Astrocyte (in vitro differentiated cells and primary cell): ENCODE data around the gene TEFM. TPM values are rescaled to one million over a fixed set of nuclear protein-coding genes. Genes with fewer than 3 reads are reported as not detected.

Experiments used
- DNase-seq: peaks from one replicate; pipeline ENCODE4 v3.0.0-alpha.2; 2010; ENCODE audit warnings: low read depth
- FAIRE-seq: peaks from 2 replicates; lab custom pipeline; 2011; peaks lifted over from hg19 to GRCh38; lab: Jason Lieb, UNC
- H2AFZ ChIP-seq: 2 replicates; pipeline ENCODE4 v1.6.0; 2012; ENCODE audit warnings: low read depth, low read length, inconsistent platforms
- H3K27ac ChIP-seq: 2 replicates; pipeline ENCODE4 v1.5.1; 2011; ENCODE audit warnings: low read depth, low read length, inconsistent platforms
- H3K27me3 ChIP-seq: 2 replicates; pipeline ENCODE4 v1.6.0; 2011; ENCODE audit warnings: low read length, inconsistent platforms; ENCODE audit not compliant: insufficient read depth
- H3K36me3 ChIP-seq: 2 replicates; pipeline ENCODE4 v1.5.1; 2011; ENCODE audit warnings: low read length, inconsistent platforms; ENCODE audit not compliant: insufficient read depth
- H3K4me1 ChIP-seq: 2 replicates; pipeline ENCODE4 v1.5.1; 2011; ENCODE audit warnings: low read length, inconsistent platforms; ENCODE audit not compliant: insufficient read depth
- H3K4me2 ChIP-seq: 2 replicates; pipeline ENCODE4 v1.6.0; 2012; ENCODE audit warnings: low read length, inconsistent platforms
- H3K4me3 ChIP-seq: 2 replicates; pipeline ENCODE4 v1.5.1; 2011; ENCODE audit warnings: low read depth, mild to moderate bottlenecking, low read length, inconsistent platforms; ENCODE audit not compliant: insufficient read depth
- H3K79me2 ChIP-seq: 2 replicates; pipeline ENCODE4 v1.6.0; 2012; ENCODE audit warnings: mild to moderate bottlenecking, low read length, inconsistent platforms; ENCODE audit not compliant: insufficient read depth
- H3K9ac ChIP-seq: 2 replicates; pipeline ENCODE4 v1.6.0; 2012; ENCODE audit warnings: mild to moderate bottlenecking, low read length, inconsistent platforms
- H3K9me3 ChIP-seq: 2 replicates; pipeline ENCODE4 v1.5.1; 2012; ENCODE audit warnings: low read depth, mild to moderate bottlenecking, low read length, inconsistent platforms; ENCODE audit not compliant: insufficient read depth
- H4K20me1 ChIP-seq: 2 replicates; pipeline ENCODE4 v1.6.0; 2012; ENCODE audit warnings: low read length, inconsistent platforms; ENCODE audit not compliant: insufficient read depth
- H3K27ac Mint-ChIP-seq: one replicate; pipeline ENCODE4 v1.8.0; 2021; ENCODE audit warnings: mild to moderate bottlenecking, mixed read lengths; ENCODE audit not compliant: unreplicated experiment
- H3K27me3 Mint-ChIP-seq: one replicate; pipeline ENCODE4 v1.8.0; 2021; ENCODE audit warnings: low read depth, mixed read lengths; ENCODE audit not compliant: unreplicated experiment
- H3K36me3 Mint-ChIP-seq: one replicate; pipeline ENCODE4 v1.8.0; 2021; ENCODE audit warnings: low read depth, mixed read lengths; ENCODE audit not compliant: unreplicated experiment
- H3K4me1 Mint-ChIP-seq: one replicate; pipeline ENCODE4 v1.8.0; 2021; ENCODE audit warnings: low read depth, mixed read lengths; ENCODE audit not compliant: unreplicated experiment
- H3K4me3 Mint-ChIP-seq: one replicate; pipeline ENCODE4 v1.8.0; 2021; ENCODE audit warnings: mild to moderate bottlenecking, moderate library complexity, mixed read lengths; ENCODE audit not compliant: unreplicated experiment
- H3K9me3 Mint-ChIP-seq: one replicate; pipeline ENCODE4 v1.8.0; 2021; ENCODE audit warnings: mild to moderate bottlenecking, mixed read lengths; ENCODE audit not compliant: unreplicated experiment
- EZH2 ChIP-seq: IDR thresholded peaks from 2 replicates; pipeline ENCODE4 v1.6.1; 2012; ENCODE audit warnings: mild to moderate bottlenecking, low read length, inconsistent platforms; ENCODE audit not compliant: insufficient read depth
- total RNA-seq: library from RNA; stranded (reverse); gene quantifications from 2 replicates; pipeline ENCODE4 v1.2.1, GENCODE V29; 2021
- TF ChIP-seq, protein P1 (sequence below): IDR thresholded peaks from 2 replicates; pipeline ENCODE4 v1.5.1; 2011; ENCODE audit warnings: low read depth, mild to moderate bottlenecking, inconsistent platforms, low read length, moderate library complexity; ENCODE audit not compliant: insufficient read depth

The TEFM gene
- total RNA-seq, 1 donor from 2014 or later, result 11.5 TPM

DNA sequence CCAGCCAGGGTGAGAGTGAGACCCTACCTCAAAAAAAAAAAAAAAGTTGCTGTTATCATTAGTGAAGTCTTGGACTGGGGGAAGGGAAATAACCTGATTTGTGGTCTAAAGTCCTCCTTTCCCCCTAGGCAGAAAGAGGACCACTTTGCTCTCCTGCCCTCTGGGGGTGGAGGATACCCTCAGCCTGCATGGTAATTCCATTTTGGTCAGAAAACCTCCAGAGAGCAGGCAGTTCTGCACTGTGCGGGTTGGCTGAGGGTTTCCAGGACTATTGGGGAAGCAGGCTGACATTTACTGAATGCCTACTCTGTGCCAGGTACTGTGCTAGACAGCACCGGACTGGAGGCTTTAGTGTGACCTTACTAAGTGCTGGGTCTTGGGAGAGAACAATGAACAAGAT is 18.3 kb upstream of the TEFM start:
- FAIRE-seq (no peak), DNase-seq (no peak)
- Histone ChIP-seq H3K4me3 (no peak overlapping the region), H3K9me3 (no peaks in the 10 kb centered on the region), H3K9ac (no peak overlapping the region), H3K27ac (no peak overlapping the region), H3K4me2 (no peak overlapping the region), H3K27me3 (peaks cover 27% of the 10 kb centered on the region), H3K4me1 (peaks cover 14% of the 10 kb centered on the region), H4K20me1 (no peaks in the 10 kb centered on the region), H3K36me3 (no peaks in the 10 kb centered on the region), H2AFZ (no peak overlapping the region), H3K79me2 (no peaks in the 10 kb centered on the region)
- peaks cover 3% of the 10 kb centered on the region for H3K36me3 Mint-ChIP-seq
- no peak overlapping the region for H3K4me3 Mint-ChIP-seq
- peaks cover 51% of the 10 kb centered on the region for H3K27me3 Mint-ChIP-seq
- H3K27ac Mint-ChIP-seq, result no peak overlapping the region
- peaks cover 2% of the 10 kb centered on the region for H3K4me1 Mint-ChIP-seq
- no peaks in the 10 kb centered on the region for H3K9me3 Mint-ChIP-seq
- TF ChIP-seq, protein P1, sequence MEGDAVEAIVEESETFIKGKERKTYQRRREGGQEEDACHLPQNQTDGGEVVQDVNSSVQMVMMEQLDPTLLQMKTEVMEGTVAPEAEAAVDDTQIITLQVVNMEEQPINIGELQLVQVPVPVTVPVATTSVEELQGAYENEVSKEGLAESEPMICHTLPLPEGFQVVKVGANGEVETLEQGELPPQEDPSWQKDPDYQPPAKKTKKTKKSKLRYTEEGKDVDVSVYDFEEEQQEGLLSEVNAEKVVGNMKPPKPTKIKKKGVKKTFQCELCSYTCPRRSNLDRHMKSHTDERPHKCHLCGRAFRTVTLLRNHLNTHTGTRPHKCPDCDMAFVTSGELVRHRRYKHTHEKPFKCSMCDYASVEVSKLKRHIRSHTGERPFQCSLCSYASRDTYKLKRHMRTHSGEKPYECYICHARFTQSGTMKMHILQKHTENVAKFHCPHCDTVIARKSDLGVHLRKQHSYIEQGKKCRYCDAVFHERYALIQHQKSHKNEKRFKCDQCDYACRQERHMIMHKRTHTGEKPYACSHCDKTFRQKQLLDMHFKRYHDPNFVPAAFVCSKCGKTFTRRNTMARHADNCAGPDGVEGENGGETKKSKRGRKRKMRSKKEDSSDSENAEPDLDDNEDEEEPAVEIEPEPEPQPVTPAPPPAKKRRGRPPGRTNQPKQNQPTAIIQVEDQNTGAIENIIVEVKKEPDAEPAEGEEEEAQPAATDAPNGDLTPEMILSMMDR, result no peak

DNA sequence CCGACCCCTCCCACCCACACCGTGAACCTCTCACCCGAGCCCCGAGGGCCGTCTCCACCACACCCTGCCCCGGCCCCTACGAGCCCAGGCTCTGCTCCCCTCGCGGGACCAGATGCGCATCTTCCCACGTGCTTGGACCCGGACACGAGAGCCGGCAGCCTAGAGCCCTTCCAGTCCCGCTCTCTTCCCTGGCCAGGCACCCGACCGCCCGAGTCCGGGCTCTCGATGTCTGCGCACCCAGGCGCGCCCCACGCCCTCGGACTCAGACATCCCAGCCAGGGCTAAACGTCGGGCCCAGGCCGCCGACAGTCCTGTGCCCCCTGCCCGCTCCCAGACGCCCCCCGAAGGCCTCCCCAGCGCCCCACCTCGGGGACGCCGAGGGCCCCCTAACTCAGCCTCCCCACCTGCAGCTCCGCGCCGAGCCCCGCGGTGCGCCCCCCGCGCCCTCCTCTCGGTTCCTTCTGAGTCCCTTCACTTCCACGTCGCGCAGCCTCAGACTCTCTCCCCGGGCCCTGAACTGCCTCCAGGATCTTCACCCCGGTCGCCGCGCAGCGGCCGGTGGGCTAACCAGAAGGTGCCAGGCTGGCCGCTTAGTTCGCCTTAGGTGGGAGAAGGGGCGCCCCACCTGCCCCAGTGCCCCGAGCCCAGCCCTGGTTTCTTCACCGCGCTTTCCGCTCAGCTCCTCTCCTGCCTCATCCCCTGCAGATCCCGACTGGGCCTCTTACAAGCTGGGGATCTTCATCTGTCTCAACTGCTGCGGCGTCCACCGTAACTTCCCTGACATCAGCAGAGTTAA is 16.4 kb upstream of the TEFM start:
- Histone ChIP-seq H3K4me1 (peaks cover 14% of the 10 kb centered on the region), H3K9me3 (no peaks in the 10 kb centered on the region), H3K9ac (no peak overlapping the region), H3K4me3 (no peak overlapping the region), H3K4me2 (peak overlapping the region; percentile 75), H3K79me2 (no peaks in the 10 kb centered on the region), H3K27ac (no peak overlapping the region), H2AFZ (peak overlapping the region; percentile 62), H4K20me1 (no peaks in the 10 kb centered on the region), H3K36me3 (no peaks in the 10 kb centered on the region), H3K27me3 (peaks cover 27% of the 10 kb centered on the region)
- Mint-ChIP-seq H3K4me3 (peak overlapping the region; percentile 77), H3K27me3 (peaks cover 50% of the 10 kb centered on the region), H3K27ac (no peak overlapping the region), H3K4me1 (peaks cover 2% of the 10 kb centered on the region), H3K36me3 (peaks cover 3% of the 10 kb centered on the region), H3K9me3 (no peaks in the 10 kb centered on the region)
- peak; percentile 87 for TF ChIP-seq EZH2
- TF ChIP-seq, protein P1, result no peak
- FAIRE-seq, result no peak
- no peak for DNase-seq
